Testis (tissue), 2 donors: ENCODE measurements around the gene CCDC191.

Experiments used
- POLR2A ChIP-seq: fragments of 450-650 bp; IDR thresholded peaks from one replicate; pipeline ENCODE4 v1.6.1; 2017; ENCODE audit warnings: antibody characterized with exemption, mild to moderate bottlenecking, moderate library complexity
- TF ChIP-seq, protein P1 (sequence below), 3 experiments: fragments of 450-650 bp in 2 of 3; fragments of 200-600 bp in 1 of 3; sonication (generic) in 1 of 3; IDR thresholded peaks; one replicate each; pipeline ENCODE4 v1.5.1; 2016 to 2019; ENCODE audit warnings: antibody characterized with exemption in 3 of 3, mild to moderate bottlenecking in 2 of 3, moderate library complexity in 1 of 3

DNA sequence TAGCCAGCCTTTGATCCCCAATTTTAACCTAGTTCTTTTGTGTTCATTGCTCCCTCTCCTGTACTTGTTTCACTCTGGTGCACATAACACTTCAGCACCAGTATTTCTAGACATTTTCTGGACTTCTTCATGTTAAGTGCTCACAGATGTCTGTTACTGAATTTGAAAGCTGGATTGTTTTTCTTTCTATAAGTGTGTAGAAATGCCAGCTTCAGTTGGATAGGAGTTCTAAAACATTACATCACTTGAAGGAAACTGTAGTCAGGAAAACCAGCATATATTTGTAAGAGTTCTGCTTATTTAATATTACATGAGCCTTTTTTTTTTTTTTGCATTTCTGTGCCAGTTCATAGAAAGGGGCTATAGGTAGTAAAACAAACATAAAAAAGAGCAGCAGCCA is 21.8 kb upstream of the CCDC191 start:
- TF ChIP-seq, protein P1, sequence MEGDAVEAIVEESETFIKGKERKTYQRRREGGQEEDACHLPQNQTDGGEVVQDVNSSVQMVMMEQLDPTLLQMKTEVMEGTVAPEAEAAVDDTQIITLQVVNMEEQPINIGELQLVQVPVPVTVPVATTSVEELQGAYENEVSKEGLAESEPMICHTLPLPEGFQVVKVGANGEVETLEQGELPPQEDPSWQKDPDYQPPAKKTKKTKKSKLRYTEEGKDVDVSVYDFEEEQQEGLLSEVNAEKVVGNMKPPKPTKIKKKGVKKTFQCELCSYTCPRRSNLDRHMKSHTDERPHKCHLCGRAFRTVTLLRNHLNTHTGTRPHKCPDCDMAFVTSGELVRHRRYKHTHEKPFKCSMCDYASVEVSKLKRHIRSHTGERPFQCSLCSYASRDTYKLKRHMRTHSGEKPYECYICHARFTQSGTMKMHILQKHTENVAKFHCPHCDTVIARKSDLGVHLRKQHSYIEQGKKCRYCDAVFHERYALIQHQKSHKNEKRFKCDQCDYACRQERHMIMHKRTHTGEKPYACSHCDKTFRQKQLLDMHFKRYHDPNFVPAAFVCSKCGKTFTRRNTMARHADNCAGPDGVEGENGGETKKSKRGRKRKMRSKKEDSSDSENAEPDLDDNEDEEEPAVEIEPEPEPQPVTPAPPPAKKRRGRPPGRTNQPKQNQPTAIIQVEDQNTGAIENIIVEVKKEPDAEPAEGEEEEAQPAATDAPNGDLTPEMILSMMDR (IDR thresholded peaks at IDR 0.05), result no peak
- no peak for TF ChIP-seq POLR2A
